Vagina (tissue), 2 donors: ENCODE data around the gene COPA. TPM values are rescaled to one million over a fixed set of nuclear protein-coding genes. Genes with fewer than 3 reads are reported as not detected.

ENCODE experiments used
- DNase-seq, 2 donors: peaks; one replicate each; pipeline ENCODE4 v3.0.0-alpha.2; 2017; ENCODE audit errors: extremely low spot score in 2 of 2
- H3K27ac ChIP-seq: fragments of 200-600 bp; sonication (generic); one replicate; pipeline ENCODE4 v1.5.1; 2019
- H3K27me3 ChIP-seq: fragments of 200-600 bp; sonication (generic); one replicate; pipeline ENCODE4 v1.5.1; 2019
- H3K36me3 ChIP-seq, 2 donors: fragments of 200-600 bp; sonication (generic); one replicate each; pipeline ENCODE4 v1.5.1; 2017 to 2019
- H3K4me1 ChIP-seq: fragments of 200-600 bp; sonication (generic); one replicate; pipeline ENCODE4 v1.5.1; 2019
- H3K4me3 ChIP-seq, 2 donors: fragments of 200-600 bp; sonication (generic); 1 replicate in 1 of 2; 2 replicates in 1 of 2; pipeline ENCODE4 v1.5.1; 2016 to 2019
- H3K9me3 ChIP-seq: fragments of 200-600 bp; sonication (generic); one replicate; pipeline ENCODE4 v1.5.1; 2019
- CTCF ChIP-seq, 3 experiments: fragments of 450-650 bp in 2 of 3; fragments of 200-600 bp in 1 of 3; sonication (generic) in 1 of 3; IDR thresholded peaks; one replicate each; pipeline ENCODE4 v1.5.1; 2017 to 2019; ENCODE audit warnings: antibody characterized with exemption in 3 of 3, mild to moderate bottlenecking in 2 of 3, moderate library complexity in 2 of 3
- POLR2A ChIP-seq, 2 donors: fragments of 450-650 bp; IDR thresholded peaks; one replicate each; pipeline ENCODE4 v1.6.1; 2017; ENCODE audit warnings: antibody characterized with exemption in 2 of 2, mild to moderate bottlenecking in 2 of 2, moderate library complexity in 2 of 2
- POLR2AphosphoS5 ChIP-seq, 2 donors: sonication (generic); formaldehyde crosslinking; IDR thresholded peaks; one replicate each; pipeline ENCODE4 v1.9.0; 2017; ENCODE audit warnings: antibody characterized with exemption in 2 of 2, mild to moderate bottlenecking in 2 of 2, low read depth in 1 of 2; ENCODE audit not compliant: insufficient read depth in 1 of 2
- intact Hi-C: fragments of 100-400 bp; cut with DNase I; formaldehyde crosslinking; loops from one replicate; pipeline ENCODE4 v1.15.1; 2023
- total RNA-seq: library from RNA; depleted of rRNA; stranded (reverse); fragments of >200 nt; gene quantifications from one replicate; pipeline ENCODE4 v1.2.3, GENCODE V29; 2016

The COPA gene
- total RNA-seq, 1 donor from 2014 or later, result 106 TPM

GRCh38 chr1:160362168-160362957 is 19.3 kb upstream of the COPA start:
- DNase-seq, result peak in 1 of 2 donors; percentile 60
- Histone ChIP-seq H3K9me3 (no peaks in the 10 kb centered on the region), H3K27ac (no peak overlapping the region), H3K36me3 (peaks cover 0 to 13% of the 10 kb centered on the region in 2 donors), H3K4me3 (no peak overlapping the region), H3K4me1 (no peaks in the 10 kb centered on the region), H3K27me3 (no peaks in the 10 kb centered on the region)
- no peak for TF ChIP-seq POLR2A (IDR thresholded peaks at IDR 0.05)
- no peak for TF ChIP-seq CTCF (IDR thresholded peaks at IDR 0.05)
- no peak for TF ChIP-seq POLR2AphosphoS5 (IDR thresholded peaks at IDR 0.05; ENCODE audit: insufficient read depth in 1 of 2, low read depth in 1 of 2)
- intact Hi-C loops, result no loop called here

- no peaks in the 10 kb centered on the region for H3K4me1 ChIP-seq
- no peak overlapping the region for H3K4me3 ChIP-seq
- intact Hi-C loops, result no loop called here
- TF ChIP-seq POLR2AphosphoS5 (IDR thresholded peaks at IDR 0.05; ENCODE audit: insufficient read depth in 1 of 2, low read depth in 1 of 2) (no peak), POLR2A (IDR thresholded peaks at IDR 0.05) (no peak), CTCF (IDR thresholded peaks at IDR 0.05) (no peak)
- H3K27me3 ChIP-seq, result no peaks in the 10 kb centered on the region
- no peak for DNase-seq
- no peaks in the 10 kb centered on the region for H3K9me3 ChIP-seq
- H3K27ac ChIP-seq, result no peak overlapping the region
- peaks cover 0 to 18% of the 10 kb centered on the region in 2 donors for H3K36me3 ChIP-seq
Observed at GRCh38 chr1:160361814-160362167, 18.7 kb upstream of the COPA start.

- DNase-seq, result no peak
- no peaks in the 10 kb centered on the region for H3K9me3 ChIP-seq
- TF ChIP-seq CTCF (IDR thresholded peaks at IDR 0.05), result no peak
- no peak for TF ChIP-seq POLR2AphosphoS5 (IDR thresholded peaks at IDR 0.05; ENCODE audit: insufficient read depth in 1 of 2, low read depth in 1 of 2)
- no peak for TF ChIP-seq POLR2A (IDR thresholded peaks at IDR 0.05)
- no peak overlapping the region for H3K4me3 ChIP-seq
- no peaks in the 10 kb centered on the region for H3K4me1 ChIP-seq
- peaks cover 0 to 24% of the 10 kb centered on the region in 2 donors for H3K36me3 ChIP-seq
- H3K27ac ChIP-seq, result no peak overlapping the region
- no peaks in the 10 kb centered on the region for H3K27me3 ChIP-seq
- intact Hi-C loops, result no loop called here
Observed at GRCh38 chr1:160361199-160361598, 18.1 kb upstream of the COPA start.

GRCh38 chr1:160360227-160360695 is 17.2 kb upstream of the COPA start:
- Histone ChIP-seq H3K27me3 (no peaks in the 10 kb centered on the region), H3K27ac (no peak overlapping the region), H3K4me3 (no peak overlapping the region), H3K9me3 (no peaks in the 10 kb centered on the region), H3K4me1 (no peaks in the 10 kb centered on the region), H3K36me3 (peaks cover 0 to 33% of the 10 kb centered on the region in 2 donors)
- intact Hi-C loops, result no loop called here
- peak in 1 of 2 donors; percentile 80 for DNase-seq
- TF ChIP-seq CTCF (IDR thresholded peaks at IDR 0.05), result no peak
- TF ChIP-seq POLR2AphosphoS5 (IDR thresholded peaks at IDR 0.05; ENCODE audit: insufficient read depth in 1 of 2, low read depth in 1 of 2), result no peak
- no peak for TF ChIP-seq POLR2A (IDR thresholded peaks at IDR 0.05)

- Histone ChIP-seq H3K9me3 (no peaks in the 10 kb centered on the region), H3K4me1 (no peaks in the 10 kb centered on the region), H3K36me3 (peaks cover 0 to 39% of the 10 kb centered on the region in 2 donors), H3K27ac (no peak overlapping the region), H3K4me3 (no peak overlapping the region), H3K27me3 (no peaks in the 10 kb centered on the region)
- intact Hi-C loops, result no loop called here
- DNase-seq, result peak in 1 of 2 donors; percentile 47
- TF ChIP-seq POLR2AphosphoS5 (IDR thresholded peaks at IDR 0.05; ENCODE audit: insufficient read depth in 1 of 2, low read depth in 1 of 2) (no peak), POLR2A (IDR thresholded peaks at IDR 0.05) (no peak), CTCF (IDR thresholded peaks at IDR 0.05) (no peak)
Observed at GRCh38 chr1:160359559-160360226, 16.6 kb upstream of the COPA start.
